Measurements from ENCODE around the gene SLC35F3. TPM values are rescaled to one million over a fixed set of nuclear protein-coding genes. Genes with fewer than 3 reads are reported as not detected.
A peak's percentile ranks its signal among the peaks of the same experiment; 100 is the strongest.

Gene SLC35F3
- total and polyA plus RNA-seq, 9 of the 15 experiments (the other 6 are each of a cell fraction or from before 2014, with no cell fraction given), result 0.04 to 0.07 (median 0.04) TPM; not detected in 6

GRCh38 chr1:233972951-233973635, 68.6 kb downstream of the SLC35F3 start (continued):
- TF ChIP-seq, protein P1, sequence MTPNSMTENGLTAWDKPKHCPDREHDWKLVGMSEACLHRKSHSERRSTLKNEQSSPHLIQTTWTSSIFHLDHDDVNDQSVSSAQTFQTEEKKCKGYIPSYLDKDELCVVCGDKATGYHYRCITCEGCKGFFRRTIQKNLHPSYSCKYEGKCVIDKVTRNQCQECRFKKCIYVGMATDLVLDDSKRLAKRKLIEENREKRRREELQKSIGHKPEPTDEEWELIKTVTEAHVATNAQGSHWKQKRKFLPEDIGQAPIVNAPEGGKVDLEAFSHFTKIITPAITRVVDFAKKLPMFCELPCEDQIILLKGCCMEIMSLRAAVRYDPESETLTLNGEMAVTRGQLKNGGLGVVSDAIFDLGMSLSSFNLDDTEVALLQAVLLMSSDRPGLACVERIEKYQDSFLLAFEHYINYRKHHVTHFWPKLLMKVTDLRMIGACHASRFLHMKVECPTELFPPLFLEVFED (CRISPR knock-in tag; conservative IDR thresholded peaks at IDR 0.05), result 0 out of 2 replicates have a peak, but pooled peaks have one; percentile 15
- TF ChIP-seq SETDB1 (IDR thresholded peaks at IDR 0.05; ENCODE audit: low read length) (no peak), ASH1L (IDR thresholded peaks at IDR 0.05; ENCODE audit: borderline replicate concordance, low read depth, partially characterized antibody) (no peak), ZNF785 (CRISPR knock-in tag; IDR thresholded peaks at IDR 0.05) (no peak), NR2F6 (CRISPR knock-in tag; IDR thresholded peaks at IDR 0.05) (no peak), TFAP4 (CRISPR knock-in tag; IDR thresholded peaks at IDR 0.05; ENCODE audit: borderline replicate concordance) (no peak), JUN (IDR thresholded peaks at IDR 0.05; ENCODE audit: borderline replicate concordance, low read depth, low read length) (peak; percentile 99), JUN (CRISPR knock-in tag; IDR thresholded peaks at IDR 0.05; ENCODE audit: borderline replicate concordance) (no peak), ZBTB1 (CRISPR knock-in tag; IDR thresholded peaks at IDR 0.05; ENCODE audit: borderline replicate concordance, low read depth) (no peak), ZNF668 (CRISPR knock-in tag; IDR thresholded peaks at IDR 0.05) (peak; percentile 67), SMAD1 (IDR thresholded peaks at IDR 0.05; ENCODE audit: low read depth, low read length, partially characterized antibody) (no peak), HNRNPLL (IDR thresholded peaks at IDR 0.05; ENCODE audit: low read depth, low read length, poor library complexity, severe bottlenecking) (no peak), L3MBTL2 (IDR thresholded peaks at IDR 0.05) (peak; percentile 100), GTF2A2 (tag; IDR thresholded peaks at IDR 0.05) (peak; percentile 53; the same call in 1 of the 2 replicates), HDAC1 (IDR thresholded peaks at IDR 0.05) (no peak), ZNF449 (CRISPR knock-in tag; IDR thresholded peaks at IDR 0.05) (no peak; the same call in 1 of the 2 replicates), ELK1 (CRISPR knock-in tag; IDR thresholded peaks at IDR 0.05) (no peak)
- TF ChIP-seq, protein P2, sequence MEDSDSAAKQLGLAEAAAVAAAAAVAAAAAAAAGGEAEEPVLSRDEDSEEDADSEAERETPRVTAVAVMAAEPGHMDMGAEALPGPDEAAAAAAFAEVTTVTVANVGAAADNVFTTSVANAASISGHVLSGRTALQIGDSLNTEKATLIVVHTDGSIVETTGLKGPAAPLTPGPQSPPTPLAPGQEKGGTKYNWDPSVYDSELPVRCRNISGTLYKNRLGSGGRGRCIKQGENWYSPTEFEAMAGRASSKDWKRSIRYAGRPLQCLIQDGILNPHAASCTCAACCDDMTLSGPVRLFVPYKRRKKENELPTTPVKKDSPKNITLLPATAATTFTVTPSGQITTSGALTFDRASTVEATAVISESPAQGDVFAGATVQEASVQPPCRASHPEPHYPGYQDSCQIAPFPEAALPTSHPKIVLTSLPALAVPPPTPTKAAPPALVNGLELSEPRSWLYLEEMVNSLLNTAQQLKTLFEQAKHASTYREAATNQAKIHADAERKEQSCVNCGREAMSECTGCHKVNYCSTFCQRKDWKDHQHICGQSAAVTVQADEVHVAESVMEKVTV (CRISPR knock-in tag; IDR thresholded peaks at IDR 0.05), result no peak
- TF ChIP-seq, protein P3, sequence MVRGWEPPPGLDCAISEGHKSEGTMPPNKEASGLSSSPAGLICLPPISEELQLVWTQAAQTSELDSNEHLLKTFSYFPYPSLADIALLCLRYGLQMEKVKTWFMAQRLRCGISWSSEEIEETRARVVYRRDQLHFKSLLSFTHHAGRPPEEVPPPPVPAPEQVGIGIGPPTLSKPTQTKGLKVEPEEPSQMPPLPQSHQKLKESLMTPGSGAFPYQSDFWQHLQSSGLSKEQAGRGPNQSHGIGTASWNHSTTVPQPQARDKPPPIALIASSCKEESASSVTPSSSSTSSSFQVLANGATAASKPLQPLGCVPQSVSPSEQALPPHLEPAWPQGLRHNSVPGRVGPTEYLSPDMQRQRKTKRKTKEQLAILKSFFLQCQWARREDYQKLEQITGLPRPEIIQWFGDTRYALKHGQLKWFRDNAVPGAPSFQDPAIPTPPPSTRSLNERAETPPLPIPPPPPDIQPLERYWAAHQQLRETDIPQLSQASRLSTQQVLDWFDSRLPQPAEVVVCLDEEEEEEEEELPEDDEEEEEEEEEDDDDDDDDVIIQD (CRISPR knock-in tag; IDR thresholded peaks at IDR 0.05), result no peak

All from K562 (cell line).